ENCODE measurements around the gene COPS8. TPM values are rescaled to one million over a fixed set of nuclear protein-coding genes. Genes with fewer than 3 reads are reported as not detected.

Gene COPS8
- total RNA-seq, 1 donor from 2014 or later: 76.1 TPM

GRCh38 chr2:237051861-237052260 lies 33.8 kb upstream of the COPS8 start:
- DNase-seq (ENCODE audit: low read depth): no peak
- FAIRE-seq: no peak
- no peaks in the 10 kb centered on the region for H4K20me1 ChIP-seq (ENCODE audit: insufficient read depth, low read length)
- H3K79me2 ChIP-seq (ENCODE audit: insufficient read depth, low read length): no peaks in the 10 kb centered on the region
- no peak overlapping the region for H3K4me3 Mint-ChIP-seq (ENCODE audit: unreplicated experiment)
- no peaks in the 10 kb centered on the region for H3K36me3 Mint-ChIP-seq (ENCODE audit: low read depth, unreplicated experiment)
- H3K4me1 ChIP-seq (ENCODE audit: insufficient read depth, low read length): no peaks in the 10 kb centered on the region
- no peak overlapping the region for H3K27ac ChIP-seq (ENCODE audit: low read depth, low read length)
- no peak overlapping the region for H2AFZ ChIP-seq (ENCODE audit: low read depth, low read length)
- no peak overlapping the region for H3K4me2 ChIP-seq (ENCODE audit: low read length)
- H3K36me3 ChIP-seq (ENCODE audit: insufficient read depth, low read length): no peaks in the 10 kb centered on the region
- peaks cover 4% of the 10 kb centered on the region for H3K4me1 Mint-ChIP-seq (ENCODE audit: low read depth, unreplicated experiment)
- H3K4me3 ChIP-seq (ENCODE audit: insufficient read depth, low read depth, low read length): no peak overlapping the region
- peaks cover 14% of the 10 kb centered on the region for H3K9me3 Mint-ChIP-seq (ENCODE audit: unreplicated experiment)
- H3K9ac ChIP-seq (ENCODE audit: low read length): no peak overlapping the region
- H3K27ac Mint-ChIP-seq (ENCODE audit: unreplicated experiment): no peak overlapping the region
- H3K27me3 ChIP-seq (ENCODE audit: insufficient read depth, low read length): no peaks in the 10 kb centered on the region
- no peak for TF ChIP-seq CTCF (IDR thresholded peaks at IDR 0.05; ENCODE audit: insufficient read depth, low read depth, low read length)
- TF ChIP-seq EZH2 (IDR thresholded peaks at IDR 0.05; ENCODE audit: insufficient read depth, low read length): no peak
- H3K9me3 ChIP-seq (ENCODE audit: insufficient read depth, low read depth, low read length): peaks cover 4% of the 10 kb centered on the region
- H3K27me3 Mint-ChIP-seq (ENCODE audit: low read depth, unreplicated experiment): peaks cover 7% of the 10 kb centered on the region

- H3K27me3 Mint-ChIP-seq (ENCODE audit: low read depth, unreplicated experiment): peaks cover 7% of the 10 kb centered on the region
- no peaks in the 10 kb centered on the region for H4K20me1 ChIP-seq (ENCODE audit: insufficient read depth, low read length)
- H3K4me2 ChIP-seq (ENCODE audit: low read length): no peak overlapping the region
- H3K9me3 ChIP-seq (ENCODE audit: insufficient read depth, low read depth, low read length): peaks cover 3% of the 10 kb centered on the region
- H3K4me1 ChIP-seq (ENCODE audit: insufficient read depth, low read length): no peaks in the 10 kb centered on the region
- no peak overlapping the region for H3K4me3 ChIP-seq (ENCODE audit: insufficient read depth, low read depth, low read length)
- no peak overlapping the region for H3K27ac ChIP-seq (ENCODE audit: low read depth, low read length)
- DNase-seq (ENCODE audit: low read depth) (no peak), FAIRE-seq (no peak)
- no peaks in the 10 kb centered on the region for H3K36me3 Mint-ChIP-seq (ENCODE audit: low read depth, unreplicated experiment)
- TF ChIP-seq EZH2 (IDR thresholded peaks at IDR 0.05; ENCODE audit: insufficient read depth, low read length) (no peak), CTCF (IDR thresholded peaks at IDR 0.05; ENCODE audit: insufficient read depth, low read depth, low read length) (no peak)
- H3K36me3 ChIP-seq (ENCODE audit: insufficient read depth, low read length): no peaks in the 10 kb centered on the region
- H2AFZ ChIP-seq (ENCODE audit: low read depth, low read length): no peak overlapping the region
- H3K27ac Mint-ChIP-seq (ENCODE audit: unreplicated experiment): no peak overlapping the region
- H3K79me2 ChIP-seq (ENCODE audit: insufficient read depth, low read length): no peaks in the 10 kb centered on the region
- H3K4me1 Mint-ChIP-seq (ENCODE audit: low read depth, unreplicated experiment): peaks cover 4% of the 10 kb centered on the region
- no peak overlapping the region for H3K4me3 Mint-ChIP-seq (ENCODE audit: unreplicated experiment)
- no peaks in the 10 kb centered on the region for H3K27me3 ChIP-seq (ENCODE audit: insufficient read depth, low read length)
- peaks cover 10% of the 10 kb centered on the region for H3K9me3 Mint-ChIP-seq (ENCODE audit: unreplicated experiment)
- H3K9ac ChIP-seq (ENCODE audit: low read length): no peak overlapping the region
These were observed 32.6 kb upstream of the COPS8 start for GRCh38 chr2:237053066-237053465.

- H3K4me1 ChIP-seq (ENCODE audit: insufficient read depth, low read length): peaks cover 3% of the 10 kb centered on the region
- H3K4me2 ChIP-seq (ENCODE audit: low read length): no peak overlapping the region
- Mint-ChIP-seq H3K27ac (ENCODE audit: unreplicated experiment) (no peak overlapping the region), H3K4me3 (ENCODE audit: unreplicated experiment) (no peak overlapping the region), H3K9me3 (ENCODE audit: unreplicated experiment) (peaks cover 4% of the 10 kb centered on the region), H3K4me1 (ENCODE audit: low read depth, unreplicated experiment) (peaks cover 5% of the 10 kb centered on the region), H3K36me3 (ENCODE audit: low read depth, unreplicated experiment) (no peaks in the 10 kb centered on the region), H3K27me3 (ENCODE audit: low read depth, unreplicated experiment) (peaks cover 12% of the 10 kb centered on the region)
- no peak for TF ChIP-seq CTCF (IDR thresholded peaks at IDR 0.05; ENCODE audit: insufficient read depth, low read depth, low read length)
- no peak for TF ChIP-seq EZH2 (IDR thresholded peaks at IDR 0.05; ENCODE audit: insufficient read depth, low read length)
- no peak overlapping the region for H3K4me3 ChIP-seq (ENCODE audit: insufficient read depth, low read depth, low read length)
- FAIRE-seq (no peak), DNase-seq (ENCODE audit: low read depth) (no peak)
- H2AFZ ChIP-seq (ENCODE audit: low read depth, low read length): no peak overlapping the region
- no peaks in the 10 kb centered on the region for H3K79me2 ChIP-seq (ENCODE audit: insufficient read depth, low read length)
- no peaks in the 10 kb centered on the region for H3K36me3 ChIP-seq (ENCODE audit: insufficient read depth, low read length)
- H4K20me1 ChIP-seq (ENCODE audit: insufficient read depth, low read length): no peaks in the 10 kb centered on the region
- H3K9me3 ChIP-seq (ENCODE audit: insufficient read depth, low read depth, low read length): no peaks in the 10 kb centered on the region
- H3K9ac ChIP-seq (ENCODE audit: low read length): no peak overlapping the region
- no peaks in the 10 kb centered on the region for H3K27me3 ChIP-seq (ENCODE audit: insufficient read depth, low read length)
- H3K27ac ChIP-seq (ENCODE audit: low read depth, low read length): no peak overlapping the region
These were observed 30.1 kb upstream of the COPS8 start for GRCh38 chr2:237055386-237056100.
